CD4-positive, alpha-beta T cell treated with Interleukin-10 for 1 hour (primary cell): ENCODE data around the gene TEKT2.

ENCODE experiments used
- DNase-seq: peaks from one replicate; pipeline ENCODE4 v3.0.0-alpha.2; 2020

TEKT2 gene

DNA sequence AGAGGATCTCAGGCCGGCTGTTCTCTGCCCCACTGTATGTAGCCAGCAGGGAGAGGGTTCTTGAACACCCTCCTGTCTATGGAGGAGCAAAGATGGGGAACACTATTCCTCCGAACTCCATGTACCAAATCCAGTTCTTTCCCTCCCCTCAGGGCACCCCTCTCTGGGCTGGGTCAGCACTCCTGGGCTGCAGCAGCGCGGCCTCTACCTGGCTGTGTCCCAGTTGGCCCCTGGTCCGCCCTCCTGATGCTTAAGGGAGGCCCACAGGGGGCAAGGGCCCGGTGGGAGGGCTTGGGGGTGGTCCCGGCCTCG lies 4.3 kb downstream of the TEKT2 start:
- no peak for DNase-seq

DNA sequence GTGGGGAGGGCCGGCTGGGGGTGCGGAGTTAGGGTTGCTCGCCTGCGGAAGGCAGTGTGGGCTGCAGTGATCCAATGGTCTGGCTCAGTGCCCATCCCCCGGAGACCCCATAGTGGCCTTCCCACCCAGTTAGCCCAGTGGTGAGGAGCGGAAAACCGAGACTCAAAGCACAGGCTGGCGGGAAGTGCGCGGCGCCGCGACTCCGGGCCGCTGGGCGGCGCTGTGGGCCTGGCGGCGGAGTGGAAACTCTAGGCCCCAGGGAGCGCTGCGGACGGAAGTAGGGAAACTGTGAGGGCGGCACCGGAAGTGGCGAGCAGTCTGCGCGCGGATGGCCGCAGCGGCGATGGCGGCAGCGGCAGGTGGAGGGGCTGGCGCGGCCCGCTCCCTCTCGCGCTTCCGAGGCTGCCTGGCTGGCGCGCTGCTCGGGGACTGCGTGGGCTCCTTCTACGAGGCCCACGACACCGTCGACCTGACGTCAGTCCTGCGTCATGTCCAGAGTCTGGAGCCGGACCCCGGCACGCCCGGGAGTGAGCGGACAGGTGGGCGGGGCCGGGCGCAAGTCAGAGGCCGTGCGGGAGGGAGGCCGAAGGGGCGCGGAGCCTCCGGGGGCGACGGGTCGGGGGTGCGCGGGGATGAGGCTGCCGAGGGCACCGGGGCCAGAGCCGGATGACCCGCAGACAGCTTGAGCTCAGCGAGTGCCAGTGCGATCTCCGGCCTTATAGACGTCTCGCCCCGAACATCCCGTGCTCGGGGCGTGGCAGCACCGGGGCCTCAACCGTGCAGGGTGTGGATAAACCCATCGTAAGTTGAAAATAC lies 4.9 kb downstream of the TEKT2 start, which contains the start of gene ADPRS:
Gene ADPRS (plus strand): TSS at position 316 of the 816 bp plus-strand sequence. CDS start 13 bp downstream, at position 329.
- peak; percentile 92 for DNase-seq

DNA sequence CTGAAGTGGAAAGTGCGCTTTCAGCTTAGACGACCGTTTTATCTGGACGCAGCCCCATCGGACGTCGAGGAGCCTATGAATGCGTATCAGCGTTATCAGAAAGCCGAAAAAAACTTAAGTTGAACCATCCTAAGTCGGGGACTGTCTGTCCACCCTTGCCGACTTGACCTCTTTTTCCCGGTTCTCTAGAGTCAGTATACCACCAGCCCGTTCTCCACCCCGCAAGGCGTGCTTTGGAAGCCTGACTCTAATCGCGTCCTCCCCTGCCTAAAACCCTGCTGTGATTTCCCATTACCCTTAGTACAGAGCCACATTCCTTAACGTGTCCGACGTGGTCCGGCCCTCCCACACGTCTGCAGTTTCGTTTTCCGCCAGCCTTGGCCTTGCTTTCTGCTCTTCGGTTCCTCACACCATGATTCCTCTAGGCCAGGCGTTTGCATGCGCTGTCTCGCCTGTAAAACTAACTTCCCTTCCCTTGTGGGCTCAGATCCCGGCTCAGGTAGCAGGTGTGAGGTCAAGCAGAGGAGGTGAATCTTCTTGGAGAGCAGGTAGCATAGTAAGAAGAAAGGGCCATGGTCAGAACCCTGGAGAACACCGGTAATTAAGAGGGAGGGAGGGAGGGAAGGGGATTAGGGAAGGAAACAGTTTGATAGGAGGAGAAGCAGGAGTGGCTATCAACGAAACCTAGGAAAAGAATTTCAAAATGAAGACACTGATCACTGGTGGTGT lies 5.7 kb downstream of the TEKT2 start:
- DNase-seq, result peak; percentile 16

DNA sequence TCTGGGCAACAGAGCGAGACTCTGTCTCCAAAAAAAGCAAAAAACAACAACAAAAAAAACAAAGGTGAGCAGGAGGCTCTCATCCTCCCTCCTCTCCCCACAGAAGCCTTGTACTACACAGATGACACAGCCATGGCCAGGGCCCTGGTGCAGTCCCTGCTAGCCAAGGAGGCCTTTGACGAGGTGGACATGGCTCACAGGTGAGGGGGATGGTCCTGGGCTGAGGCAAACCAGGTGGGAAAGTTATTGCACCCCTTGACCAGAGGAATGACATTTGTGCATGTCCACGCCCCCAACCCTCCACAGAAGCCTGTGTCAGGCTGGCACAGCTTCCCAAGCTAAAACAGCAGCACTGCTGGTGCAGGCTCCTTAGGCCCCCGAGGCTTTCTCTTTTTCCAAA lies 7.2 kb downstream of the TEKT2 start:
- DNase-seq, result no peak

DNA sequence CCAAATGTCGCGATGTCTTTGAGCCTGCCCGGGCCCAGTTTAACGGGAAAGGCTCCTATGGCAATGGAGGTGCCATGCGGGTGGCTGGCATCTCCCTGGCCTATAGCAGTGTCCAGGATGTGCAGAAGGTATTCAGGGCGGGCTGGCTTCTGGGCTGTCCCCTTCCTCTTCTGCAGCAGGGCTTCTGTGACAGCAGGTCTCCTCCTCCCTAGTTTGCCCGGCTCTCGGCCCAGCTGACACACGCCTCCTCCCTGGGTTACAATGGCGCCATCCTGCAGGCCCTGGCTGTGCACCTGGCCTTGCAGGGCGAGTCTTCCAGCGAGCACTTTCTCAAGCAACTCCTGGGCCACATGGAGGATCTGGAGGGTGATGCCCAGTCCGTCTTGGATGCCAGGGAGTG lies 7.8 kb downstream of the TEKT2 start:
- no peak for DNase-seq

DNA sequence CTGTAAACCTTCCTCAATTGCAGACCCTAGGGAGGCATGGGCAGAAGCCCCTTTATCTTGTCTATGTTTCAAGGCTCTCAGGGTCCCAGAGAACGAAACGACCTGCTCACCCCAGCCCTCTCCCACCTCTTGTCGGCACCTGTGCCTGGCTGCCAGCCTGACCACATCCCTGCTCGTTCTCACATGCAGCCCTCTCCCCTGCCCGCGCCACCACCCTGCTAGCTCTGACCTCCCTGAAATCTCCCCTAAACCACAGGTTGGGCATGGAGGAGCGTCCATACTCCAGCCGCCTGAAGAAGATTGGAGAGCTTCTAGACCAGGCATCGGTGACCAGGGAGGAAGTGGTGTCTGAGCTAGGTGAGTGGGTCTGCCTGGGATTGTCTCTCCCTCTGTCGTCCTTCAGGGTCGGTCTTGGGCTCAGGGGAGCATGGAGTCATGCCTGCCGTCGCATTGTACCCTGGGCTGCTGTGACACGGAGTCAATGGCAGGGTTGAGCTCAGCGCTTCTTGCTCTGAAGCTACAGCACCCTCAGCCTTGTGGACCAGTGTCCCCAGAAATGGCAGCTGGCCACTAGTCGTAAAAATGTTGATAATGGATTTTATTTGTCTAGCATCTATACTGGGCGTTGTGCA lies 8.4 kb downstream of the TEKT2 start:
- DNase-seq, result no peak

DNA sequence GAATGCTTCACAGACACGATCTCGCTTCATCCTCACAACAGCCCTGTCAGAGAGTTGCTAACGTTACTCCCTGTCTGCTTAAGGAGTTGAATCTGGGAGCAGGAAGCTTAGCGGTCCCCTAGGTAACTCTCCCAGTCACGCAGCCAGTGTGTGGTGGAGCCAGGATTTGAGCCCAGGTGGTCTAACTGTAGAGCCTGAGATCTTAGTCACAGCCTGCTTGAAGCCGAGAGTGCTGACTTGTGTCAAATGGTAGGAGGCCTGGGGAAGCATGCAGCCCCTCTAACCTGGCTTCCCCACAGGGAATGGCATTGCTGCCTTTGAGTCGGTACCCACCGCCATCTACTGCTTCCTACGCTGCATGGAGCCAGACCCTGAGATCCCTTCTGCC lies 8.9 kb downstream of the TEKT2 start:
- no peak for DNase-seq

DNA sequence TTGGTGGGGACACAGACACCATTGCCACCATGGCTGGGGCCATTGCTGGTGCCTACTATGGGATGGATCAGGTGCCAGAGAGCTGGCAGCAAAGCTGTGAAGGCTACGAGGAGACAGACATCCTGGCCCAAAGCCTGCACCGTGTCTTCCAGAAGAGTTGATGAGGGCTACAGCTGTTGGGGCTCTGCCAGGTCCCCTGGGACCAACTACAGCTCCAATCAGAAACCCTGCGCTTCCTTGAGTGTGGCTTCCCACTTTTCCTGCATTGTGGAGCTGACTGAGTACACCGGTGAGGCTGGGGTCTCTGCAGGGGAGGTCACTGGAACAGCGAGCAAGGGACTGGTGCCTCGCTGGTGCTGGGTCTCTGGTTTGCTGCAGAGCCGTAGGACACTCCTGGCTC lies 9.3 kb downstream of the TEKT2 start:
- no peak for DNase-seq

DNA sequence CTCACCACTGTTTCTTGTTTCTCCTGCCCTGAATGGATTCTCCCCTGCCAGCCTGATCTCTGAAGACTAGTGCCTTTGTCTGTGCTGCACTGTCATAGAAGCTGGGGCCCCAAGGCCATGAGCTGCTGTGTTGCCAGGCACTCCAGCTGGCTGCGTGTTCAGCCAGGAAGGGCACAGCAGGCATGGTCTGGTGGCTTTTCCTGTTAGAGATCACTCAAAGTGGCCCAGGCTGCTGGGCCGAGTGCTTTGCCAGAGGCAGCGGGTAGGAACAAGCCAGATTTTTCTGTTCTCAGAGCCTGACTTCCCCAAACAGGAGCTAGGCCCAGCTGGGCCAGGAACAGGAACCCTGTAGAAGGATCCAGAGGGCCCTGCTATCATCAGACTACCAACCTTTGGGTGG lies 10.0 kb downstream of the TEKT2 start:
- DNase-seq, result no peak

DNA sequence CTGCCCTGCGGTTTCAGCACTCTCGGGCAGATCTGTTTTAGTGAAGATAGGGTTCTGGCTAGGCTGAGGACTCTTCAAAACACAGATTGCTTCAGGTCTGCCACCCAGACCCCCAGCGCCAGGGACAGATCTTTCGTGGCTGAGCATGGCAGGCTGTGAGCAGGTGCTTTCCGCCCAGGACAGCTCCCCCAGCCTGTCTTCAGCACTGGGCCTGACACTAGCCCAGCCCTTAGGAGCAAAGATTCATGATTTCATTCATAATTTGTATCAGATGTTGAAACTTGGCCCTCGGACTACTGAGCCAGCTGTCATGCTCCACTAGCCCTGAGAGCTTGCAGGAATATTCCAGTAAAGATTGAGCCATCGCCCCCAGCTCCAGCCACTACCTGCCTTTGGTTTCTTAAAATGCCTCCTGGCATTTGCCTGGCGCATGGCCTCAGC lies 10.7 kb downstream of the TEKT2 start:
- DNase-seq, result no peak

DNA sequence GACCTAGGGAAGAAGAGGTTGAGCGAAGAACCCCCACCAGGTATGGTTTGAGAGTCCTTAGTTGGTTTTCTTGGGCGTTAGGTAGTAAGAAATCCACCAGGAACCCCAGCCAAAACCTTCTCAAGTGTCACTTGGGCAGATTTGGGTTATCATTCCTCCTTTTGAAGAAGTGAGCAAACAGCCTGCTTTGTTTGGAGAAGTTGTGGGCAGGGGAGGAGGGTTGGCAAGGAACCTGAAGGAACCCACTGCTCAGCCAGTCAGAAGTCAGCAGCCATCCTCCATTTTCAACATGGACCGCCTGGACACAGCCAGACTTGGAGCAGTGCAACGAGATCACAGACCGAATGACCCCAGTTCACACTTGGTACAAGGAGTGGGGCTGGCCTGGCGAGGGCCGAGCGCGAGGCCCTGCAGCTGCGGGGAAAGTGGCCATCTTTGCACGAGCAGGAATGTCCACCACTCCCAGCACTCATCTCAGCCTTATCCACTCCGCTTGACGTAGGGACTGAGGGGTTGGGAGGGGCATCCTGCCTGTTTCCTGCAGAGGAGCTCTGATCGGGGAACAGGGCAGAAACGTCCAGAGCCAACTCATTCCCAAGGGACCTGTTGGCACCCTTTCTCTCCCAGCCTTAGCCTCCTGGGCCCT lies 12.0 kb downstream of the TEKT2 start:
- DNase-seq, result no peak

DNA sequence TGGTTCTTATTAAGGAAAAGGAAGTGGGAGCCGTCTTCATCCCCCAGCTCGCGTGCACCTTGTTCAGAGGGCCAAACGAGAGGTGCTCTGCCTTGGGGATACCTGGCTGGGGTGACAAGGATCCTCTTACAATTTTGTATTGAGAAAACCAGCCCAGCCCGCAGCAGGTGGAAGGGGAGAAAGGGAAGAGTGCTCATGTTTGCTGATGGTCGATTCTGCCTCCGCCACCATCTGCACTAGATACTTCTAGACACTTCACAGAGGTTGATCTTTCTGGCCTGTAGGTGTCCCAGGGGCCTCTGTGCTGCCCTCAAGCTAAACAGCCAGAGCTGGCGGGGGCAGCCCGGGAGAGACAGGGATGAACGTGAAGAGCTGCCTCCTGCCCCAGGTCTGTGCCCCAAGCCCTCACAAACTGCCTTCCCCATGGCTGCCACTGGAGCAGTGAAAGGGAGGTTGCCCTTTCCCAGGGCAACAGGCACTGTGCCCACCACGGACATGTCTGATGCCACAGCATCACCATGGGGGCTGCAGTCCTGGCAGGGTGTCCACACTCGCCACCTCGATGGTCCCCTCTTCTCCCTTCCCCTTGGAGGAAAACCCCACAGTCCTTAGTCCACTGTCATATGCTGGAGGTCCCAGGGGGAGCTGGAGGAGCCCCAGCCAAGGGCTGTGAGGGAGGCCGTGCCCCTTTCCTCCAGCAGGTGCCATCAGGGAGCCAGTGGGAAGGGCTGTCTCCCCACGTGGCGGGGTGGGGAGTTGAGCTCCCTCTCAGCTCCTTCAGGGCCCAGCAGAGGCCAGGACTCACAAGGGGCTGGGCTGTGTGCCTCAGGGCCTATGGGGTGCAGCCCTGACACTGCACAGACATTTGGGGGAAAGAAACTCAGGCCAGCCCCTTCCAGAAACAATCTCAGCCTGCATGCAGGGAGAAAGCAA lies 12.9 kb downstream of the TEKT2 start:
- DNase-seq, result no peak

DNA sequence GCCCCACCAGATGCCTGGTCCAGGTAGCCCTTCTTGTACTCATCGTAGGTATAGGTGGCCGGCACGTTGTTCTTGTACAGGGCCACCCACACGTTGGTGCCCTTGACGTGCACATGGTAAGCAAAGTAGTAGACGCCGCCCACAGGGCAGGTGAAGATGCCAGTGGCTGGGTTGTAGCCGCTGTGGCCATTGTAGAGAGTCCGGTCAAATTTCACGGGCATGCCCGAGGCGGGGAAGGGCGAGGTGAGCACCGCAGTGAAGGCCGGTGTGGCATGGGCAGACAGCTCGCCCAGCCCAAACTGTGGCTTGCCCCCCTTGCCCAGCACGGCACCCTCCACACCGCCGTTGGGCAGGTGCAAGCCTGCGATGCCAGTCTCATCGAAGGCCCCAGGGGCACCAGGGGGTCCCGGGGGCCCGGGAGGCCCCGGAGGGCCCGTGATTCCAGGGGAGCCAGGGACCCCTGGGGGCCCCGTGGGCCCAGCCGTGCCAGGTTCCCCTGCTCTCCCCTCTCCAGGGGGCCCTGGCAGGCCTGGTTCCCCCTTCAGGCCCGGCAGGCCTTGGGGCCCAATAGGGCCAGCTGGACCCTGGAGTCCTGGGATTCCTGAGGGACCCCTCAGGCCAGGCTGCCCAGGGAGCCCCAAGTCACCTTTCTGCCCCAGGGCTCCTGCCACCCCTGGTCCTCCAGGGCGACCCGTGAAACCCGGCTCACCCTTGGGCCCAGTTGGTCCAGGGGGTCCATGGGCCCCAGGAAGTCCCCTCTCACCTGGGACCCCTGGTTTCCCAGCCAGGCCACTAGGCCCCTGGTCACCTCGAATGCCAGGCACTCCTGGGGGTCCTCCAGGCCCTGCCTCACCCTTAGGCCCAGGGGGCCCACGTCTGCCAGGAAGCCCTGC lies 14.0 kb downstream of the TEKT2 start:
- no peak for DNase-seq

DNA sequence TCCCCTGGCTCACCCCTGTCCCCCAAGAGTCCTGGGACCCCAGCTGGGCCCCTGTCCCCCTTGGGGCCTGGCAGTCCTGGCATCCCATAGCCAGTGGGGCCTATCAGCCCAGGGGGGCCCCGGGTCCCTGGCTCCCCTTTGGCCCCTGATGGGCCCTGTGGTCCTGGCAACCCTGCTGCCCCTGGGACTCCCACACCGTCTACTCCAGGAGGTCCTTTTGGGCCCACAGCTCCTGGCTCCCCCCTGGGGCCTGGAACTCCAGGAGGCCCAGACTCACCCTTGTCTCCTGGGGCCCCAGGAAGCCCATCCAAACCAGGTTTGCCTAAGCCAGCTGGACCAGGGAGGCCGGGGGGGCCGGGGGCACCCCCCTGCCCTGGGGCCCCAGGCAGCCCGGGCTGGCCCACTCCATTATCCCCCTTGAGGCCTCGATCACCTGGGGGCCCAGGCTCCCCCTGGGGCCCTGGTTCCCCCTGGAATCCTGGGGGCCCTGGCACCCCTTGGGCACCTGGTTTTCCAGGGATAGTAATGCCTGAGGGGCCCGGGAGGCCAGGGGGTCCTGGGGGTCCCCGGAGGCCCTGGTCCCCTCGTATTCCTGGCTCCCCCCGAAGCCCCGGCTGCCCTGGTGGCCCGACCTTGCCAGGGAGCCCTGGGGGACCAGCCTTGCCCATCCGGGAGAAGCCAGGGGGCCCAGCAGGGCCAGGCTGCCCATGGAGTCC lies 14.9 kb downstream of the TEKT2 start:
- no peak for DNase-seq

DNA sequence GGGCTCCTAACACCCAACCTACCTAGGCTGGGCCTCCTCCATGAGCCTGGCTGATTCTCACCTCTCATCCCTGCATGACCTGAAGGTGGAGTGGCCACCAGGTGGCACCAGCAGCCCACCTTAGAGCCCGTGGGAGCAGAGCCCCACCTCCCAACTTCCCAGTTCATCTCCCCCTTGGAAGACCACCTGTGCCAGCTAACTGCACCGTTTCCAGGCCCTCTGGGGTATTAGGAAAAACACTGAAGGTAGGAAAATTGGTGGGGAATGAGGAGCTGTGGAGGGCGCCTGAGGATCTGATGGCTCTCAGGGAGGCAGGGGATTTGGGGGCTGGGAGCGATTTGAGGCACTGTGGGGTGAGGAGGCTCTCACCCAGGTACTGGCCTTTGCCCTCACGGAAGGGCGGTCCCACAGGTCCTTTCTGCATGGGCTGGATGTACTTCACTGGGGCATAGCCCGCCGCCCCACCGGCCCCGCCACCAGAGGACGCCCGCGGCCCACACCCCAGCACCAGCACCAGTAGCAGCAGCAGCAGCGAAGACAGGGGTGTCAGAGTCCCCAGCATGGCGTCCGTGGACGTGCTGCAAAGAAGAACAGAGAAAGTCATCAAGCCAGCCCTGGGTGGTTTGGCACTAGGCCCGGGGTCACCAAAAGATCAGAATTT lies 15.9 kb downstream of the TEKT2 start:
- peak; percentile 75 for DNase-seq

DNA sequence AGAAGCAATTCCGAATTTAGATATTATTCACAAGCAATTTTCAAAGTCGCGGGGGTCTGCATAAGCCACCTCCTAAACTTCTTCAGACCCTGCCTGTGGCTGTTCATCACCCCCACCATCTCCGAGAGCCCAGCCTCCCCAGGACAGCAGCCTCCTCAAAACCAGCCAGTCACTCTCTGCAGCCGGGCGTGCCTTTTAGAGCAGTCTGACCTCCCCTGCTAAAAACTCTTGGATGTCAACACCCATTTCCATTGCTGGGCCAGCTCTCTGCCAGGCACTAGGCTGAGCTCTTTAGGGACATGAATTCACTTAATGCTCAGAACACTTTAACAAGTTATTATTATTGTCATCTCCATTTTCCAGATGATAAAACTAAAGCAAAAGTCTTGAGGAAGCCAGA lies 16.5 kb downstream of the TEKT2 start:
- DNase-seq, result no peak

DNA sequence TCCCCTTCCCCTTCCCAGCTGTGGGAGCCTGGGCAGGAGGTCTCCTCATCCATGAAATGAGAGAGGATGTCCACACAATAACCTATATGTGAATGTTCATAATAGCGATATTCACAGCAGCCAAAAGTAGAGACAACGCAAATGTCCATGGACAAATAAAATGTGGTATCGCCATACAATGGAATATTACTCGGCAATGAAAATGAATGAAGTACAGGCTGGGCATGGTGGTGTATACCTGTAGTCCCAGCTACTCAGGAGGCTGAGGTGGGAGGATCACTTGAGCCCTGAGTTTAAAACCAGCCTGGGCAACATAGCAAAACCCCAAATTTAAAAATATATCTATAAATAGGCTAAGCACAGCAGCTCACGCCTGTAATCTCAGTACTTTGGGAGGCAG lies 17.7 kb downstream of the TEKT2 start:
- DNase-seq, result no peak

DNA sequence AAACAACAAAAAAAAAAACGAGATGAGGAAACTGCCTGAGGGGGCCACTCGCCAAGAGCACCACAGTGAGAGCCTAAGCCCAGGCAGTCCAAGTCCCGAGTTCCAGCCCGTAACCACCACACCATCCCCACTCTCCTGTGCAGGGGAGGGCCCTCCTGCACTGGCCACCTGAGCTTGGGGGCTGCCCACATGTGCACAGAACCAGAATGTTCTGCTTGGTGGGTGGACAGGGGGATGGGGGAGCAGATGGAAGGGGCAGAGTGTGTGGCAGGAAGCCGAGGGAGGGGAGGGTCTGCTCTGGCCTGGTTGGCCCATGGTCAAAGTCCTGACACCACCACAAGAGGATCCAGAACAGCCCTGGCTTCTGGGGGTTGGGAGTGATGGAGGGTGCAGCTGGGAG lies 22.4 kb downstream of the TEKT2 start:
- DNase-seq, result no peak

DNA sequence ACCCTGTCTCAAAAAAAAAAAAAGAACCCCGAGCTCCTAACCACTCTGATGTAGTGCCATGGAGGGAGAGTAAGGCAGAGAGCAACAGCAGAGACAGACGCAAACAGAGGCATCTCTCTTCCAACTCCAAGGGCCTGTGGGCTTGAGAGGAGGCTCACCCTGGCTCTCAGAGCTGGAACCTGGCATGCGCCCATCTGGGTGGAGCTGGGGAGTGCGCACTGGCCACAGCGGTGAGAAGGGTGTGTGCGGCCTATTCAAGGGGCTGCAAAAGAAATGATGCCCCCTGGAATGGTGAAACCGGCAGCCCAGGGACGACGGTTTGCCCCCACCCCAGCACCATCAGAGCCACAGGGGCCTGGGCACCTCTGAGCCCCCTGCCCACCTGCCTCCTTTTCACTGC lies 23.5 kb downstream of the TEKT2 start:
- no peak for DNase-seq

DNA sequence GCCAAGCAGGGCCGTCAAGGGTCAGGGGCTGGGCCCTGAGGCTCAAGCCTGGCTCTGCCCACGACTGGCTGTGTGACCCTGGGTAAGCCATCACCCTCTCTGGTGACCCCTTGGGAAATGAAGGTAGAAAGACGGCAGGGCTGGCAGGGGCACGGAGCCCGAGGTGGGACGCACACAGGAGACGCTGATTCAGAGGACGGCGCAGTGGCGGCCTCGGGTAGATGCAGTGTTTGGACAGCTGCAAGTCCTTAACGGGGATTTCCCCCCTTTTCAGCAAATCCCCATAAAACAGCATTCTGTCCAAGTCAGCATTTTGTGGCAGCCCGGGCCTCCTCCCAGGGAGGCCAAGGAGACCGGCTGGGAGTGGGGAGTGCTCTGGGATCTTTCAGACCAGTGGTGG lies 24.4 kb downstream of the TEKT2 start:
- DNase-seq, result no peak
